Measurements from ENCODE around the gene LDLRAD4.

Gene LDLRAD4

DNA sequence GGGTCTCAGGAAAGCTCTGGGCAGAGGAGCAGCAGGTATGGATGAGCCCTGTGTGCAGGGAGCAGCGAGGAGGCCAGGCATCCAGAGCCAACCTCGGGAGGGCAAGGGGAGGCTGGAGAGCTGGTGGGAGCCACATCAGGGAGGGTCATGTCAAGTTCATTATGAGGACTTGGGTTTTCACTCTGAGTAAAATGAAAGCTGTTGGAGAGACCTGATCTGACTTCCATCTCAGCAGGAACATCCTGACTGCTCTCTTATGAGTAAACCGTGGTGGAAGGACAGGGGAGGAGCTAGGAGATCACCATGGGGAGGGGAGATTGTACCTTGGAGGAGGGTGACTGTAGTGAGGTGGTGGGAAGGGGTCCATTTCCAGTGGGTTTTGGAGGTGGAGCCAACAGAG, 209.8 kb downstream of the LDLRAD4 start:
- DNase-seq (ENCODE audit: low spot score): no peak

DNA sequence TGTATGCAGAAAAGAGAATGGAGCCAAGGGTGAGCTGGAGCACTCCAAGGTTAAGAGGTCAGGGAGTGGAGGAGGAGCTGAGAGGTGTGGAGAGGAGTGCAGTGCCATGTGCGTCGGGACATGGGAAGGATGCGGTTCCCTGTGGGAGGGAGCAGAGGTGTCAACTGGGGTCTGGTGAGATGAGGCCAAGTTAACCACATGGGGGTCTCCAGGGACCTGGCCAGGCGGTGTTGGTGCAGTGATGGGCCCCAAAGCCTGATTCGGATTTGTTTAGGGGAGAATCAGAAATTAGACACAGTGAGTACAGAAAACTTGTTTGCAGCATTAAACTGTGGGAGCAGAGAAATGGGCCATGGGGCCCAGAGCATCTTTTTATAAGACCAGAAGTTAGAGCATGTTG, 210.5 kb downstream of the LDLRAD4 start:
- DNase-seq (ENCODE audit: low spot score): no peak

GRCh38 chr18:13429884-13430510, 211.4 kb downstream of the LDLRAD4 start:
- DNase-seq (ENCODE audit: low spot score): no peak

DNA sequence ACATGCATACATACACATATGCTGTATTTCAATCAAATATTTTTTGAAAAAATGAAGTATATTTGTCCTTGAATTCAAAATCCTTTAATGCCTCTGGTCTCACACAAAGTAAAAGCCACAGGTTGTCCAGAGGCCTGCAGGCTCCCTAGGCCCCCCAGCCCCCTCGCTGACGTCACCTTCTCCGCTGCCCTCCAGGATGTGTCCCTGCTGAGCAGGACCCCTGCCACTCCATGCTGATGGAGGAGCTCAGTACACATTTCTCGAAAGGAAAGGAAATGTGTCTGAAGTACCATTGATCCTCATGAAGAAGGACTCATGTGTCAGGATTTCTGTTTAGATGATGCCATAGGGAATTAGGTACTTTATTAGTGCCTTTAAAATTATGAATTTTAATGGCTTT, 212.1 kb downstream of the LDLRAD4 start:
- no peak for DNase-seq (ENCODE audit: low spot score)

DNA sequence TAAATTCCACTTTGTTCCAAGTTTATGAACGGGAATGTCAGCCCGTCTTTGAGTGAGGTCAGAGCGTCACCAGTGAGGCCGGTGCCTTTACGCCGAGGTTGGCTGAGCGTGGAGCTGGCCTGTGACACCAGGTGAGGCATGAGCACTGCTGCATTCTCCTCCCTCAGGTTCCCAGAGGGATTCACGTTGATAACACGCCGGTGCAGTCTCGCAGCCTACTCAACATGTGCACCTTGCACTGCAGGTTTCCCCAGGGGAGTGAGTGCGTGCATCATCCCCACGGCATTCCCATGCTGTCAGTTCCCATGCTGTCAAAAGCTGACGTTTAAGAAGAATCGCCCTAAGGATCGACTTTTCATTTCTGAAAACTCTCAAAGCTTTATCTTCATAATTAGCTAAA, 213.3 kb downstream of the LDLRAD4 start:
- no peak for DNase-seq (ENCODE audit: low spot score)

- DNase-seq (ENCODE audit: low spot score): no peak
Observed at GRCh38 chr18:13433125-13433524, 214.6 kb downstream of the LDLRAD4 start.

DNA sequence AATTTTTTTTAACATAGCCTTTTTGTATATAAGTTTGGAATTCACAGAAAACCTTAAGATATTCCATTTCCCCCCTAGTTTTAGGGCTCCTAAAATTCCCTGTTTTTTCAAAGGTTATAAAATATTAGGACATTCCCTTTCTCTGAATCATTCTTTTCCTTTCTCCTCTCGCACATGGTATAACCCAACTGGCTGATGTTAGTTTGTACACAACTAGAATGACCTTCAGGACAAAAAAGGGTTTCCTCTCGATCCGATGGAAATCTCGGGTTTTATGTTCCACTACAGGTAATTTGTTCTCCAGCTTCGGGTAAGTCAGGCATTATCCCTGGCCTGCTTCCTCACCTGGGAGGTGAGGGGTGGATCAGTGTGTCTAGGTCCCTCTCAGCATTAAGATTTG, 215.1 kb downstream of the LDLRAD4 start:
- DNase-seq (ENCODE audit: low spot score): no peak

GRCh38 chr18:13434854-13435253, 216.3 kb downstream of the LDLRAD4 start:
- no peak for DNase-seq (ENCODE audit: low spot score)

GRCh38 chr18:13435586-13436333, 217.2 kb downstream of the LDLRAD4 start:
- no peak for DNase-seq (ENCODE audit: low spot score)

DNA sequence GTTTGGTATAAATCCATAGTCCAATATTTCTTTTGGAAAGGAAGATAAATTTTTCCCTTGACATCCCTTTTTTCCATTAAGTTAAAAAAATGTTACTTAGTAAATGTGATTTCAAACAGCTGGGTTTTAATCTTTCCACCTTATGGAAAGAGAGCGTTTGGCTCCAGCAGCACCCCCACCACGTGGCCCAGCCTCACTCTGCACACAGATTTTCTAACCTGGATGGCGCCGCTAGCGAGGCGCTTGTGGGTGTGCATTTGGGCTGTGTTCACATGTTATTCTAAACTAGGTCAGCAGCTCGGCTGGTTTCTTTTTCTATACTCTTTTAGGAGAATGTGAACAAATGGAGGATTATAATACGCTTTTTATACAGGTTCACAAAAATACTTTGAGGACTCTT, 218.0 kb downstream of the LDLRAD4 start:
- no peak for DNase-seq (ENCODE audit: low spot score)

DNA sequence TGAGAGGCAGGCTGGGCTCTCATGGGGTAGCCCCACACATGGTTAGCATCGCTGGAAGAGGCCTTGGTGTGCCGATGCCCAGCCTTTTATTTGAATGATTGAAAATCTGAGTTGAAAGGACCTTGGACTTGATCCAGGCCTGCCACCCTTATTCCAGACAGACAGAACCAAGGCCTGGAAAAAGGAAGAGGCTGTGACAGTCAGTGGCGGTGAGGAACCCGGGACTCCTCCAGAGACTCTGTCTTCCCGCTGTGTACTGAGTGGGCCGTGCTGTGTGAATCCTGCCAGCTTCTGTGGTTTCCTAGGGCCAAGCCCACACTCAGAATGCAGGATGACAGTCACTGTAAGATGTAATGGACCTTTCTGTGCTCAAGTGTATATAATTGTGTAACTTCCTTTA, 218.5 kb downstream of the LDLRAD4 start:
- DNase-seq (ENCODE audit: low spot score): no peak

DNA sequence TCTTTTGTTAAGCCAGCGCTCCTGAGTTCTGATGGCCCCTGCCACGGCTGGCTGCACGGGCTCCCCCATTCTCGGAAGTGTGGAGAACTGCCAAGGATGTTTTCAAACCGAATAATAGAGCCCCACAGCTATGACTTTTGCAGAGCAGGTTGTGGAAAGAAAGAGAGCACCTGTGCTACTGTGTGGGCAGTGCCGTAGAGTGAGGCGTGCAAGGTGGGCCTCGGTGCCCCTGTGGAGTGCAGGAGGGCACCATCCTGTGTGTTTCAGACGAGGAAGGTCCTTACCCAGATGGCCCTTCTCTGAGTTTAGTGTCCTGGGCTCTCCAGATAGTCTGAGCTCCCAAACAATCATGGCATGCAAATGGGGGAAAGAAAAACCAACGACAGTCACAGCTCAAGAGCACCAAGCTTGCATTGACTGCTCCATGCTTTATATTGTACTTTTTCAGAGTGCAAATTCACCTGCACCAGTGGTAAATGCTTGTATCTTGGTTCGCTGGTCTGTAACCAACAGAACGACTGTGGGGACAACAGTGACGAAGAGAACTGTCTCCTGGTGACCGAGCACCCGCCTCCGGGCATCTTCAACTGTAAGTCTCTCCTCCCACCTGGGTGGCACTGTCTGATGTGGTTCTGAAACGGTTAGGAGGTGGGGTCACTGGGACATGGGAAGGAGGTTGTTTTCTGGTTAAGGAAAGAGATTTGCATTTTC, 219.4 kb downstream of the LDLRAD4 start:
- DNase-seq (ENCODE audit: low spot score): no peak

DNA sequence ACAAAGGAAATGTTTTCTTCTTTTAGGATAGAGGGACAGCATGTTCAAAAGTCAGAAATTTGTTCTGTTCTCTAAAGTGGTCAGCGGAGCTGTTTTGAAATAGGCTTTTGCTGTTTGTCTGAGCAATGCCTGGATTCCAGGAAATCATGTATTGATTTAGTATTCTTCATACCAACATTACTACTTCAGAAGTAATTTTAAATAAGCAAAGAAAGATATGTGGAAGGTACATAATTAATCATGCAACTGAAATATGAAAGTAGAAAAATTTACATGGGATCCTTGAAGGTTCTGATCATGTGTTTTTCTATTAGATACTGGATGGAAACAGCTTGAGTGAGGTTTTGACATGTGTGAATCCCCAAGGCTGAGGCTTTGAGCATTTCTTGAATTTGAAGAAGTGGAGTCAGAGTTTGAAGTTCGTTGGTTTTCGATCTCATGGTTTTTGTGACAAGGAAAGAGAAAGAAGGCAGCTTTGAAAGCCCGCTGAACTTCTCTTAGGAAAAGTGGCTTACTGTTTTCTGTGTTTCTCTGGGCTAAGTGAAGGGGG, 220.0 kb downstream of the LDLRAD4 start:
- DNase-seq (ENCODE audit: low spot score): no peak

- DNase-seq (ENCODE audit: low spot score): no peak
Observed at GRCh38 chr18:13439461-13439860, 220.9 kb downstream of the LDLRAD4 start.

GRCh38 chr18:13440277-13441248, 222.0 kb downstream of the LDLRAD4 start:
- DNase-seq (ENCODE audit: low spot score): no peak

- no peak for DNase-seq (ENCODE audit: low spot score)
Observed at GRCh38 chr18:13441736-13442135, 223.2 kb downstream of the LDLRAD4 start.

DNA sequence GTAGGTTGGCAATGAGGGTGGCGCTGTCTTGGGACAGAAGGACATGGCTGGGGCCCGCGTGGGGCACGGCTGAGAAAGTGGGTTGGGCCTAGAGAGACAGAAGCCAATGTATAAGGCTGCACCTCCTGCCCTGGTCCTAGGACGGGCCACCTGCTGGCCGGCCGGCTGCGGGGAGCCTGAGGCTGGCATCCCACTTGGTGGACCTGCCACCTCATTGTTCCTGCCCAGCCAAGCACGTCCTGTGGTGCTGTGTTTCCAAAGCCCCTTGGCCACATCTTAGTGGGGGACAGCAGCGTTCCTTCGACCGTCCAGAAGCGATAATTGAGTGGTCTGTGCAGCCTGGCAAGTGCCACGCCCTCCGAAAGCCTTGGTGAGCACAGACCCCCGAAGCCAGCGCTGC, 223.9 kb downstream of the LDLRAD4 start:
- no peak for DNase-seq (ENCODE audit: low spot score)

DNA sequence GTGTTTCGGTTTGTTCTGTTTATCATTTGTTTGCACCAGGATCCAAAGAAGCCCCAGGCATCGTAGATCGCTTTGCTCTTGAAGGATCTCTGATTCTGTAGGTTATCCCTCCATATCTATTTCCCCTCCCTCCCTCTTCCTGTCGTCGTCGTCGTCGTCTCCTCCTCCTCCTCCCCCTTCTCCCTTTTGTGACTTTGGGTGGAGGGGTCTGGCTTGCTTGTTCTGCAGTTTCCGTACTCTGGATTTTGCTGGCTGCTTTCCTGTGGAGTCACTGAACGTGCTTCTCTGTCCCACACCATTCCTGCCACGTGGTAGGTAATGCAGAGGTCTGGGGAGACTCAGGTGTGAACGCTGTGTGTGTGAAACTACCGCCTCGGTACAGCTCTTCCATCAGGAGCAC, 225.0 kb downstream of the LDLRAD4 start:
- no peak for DNase-seq (ENCODE audit: low spot score)

DNA sequence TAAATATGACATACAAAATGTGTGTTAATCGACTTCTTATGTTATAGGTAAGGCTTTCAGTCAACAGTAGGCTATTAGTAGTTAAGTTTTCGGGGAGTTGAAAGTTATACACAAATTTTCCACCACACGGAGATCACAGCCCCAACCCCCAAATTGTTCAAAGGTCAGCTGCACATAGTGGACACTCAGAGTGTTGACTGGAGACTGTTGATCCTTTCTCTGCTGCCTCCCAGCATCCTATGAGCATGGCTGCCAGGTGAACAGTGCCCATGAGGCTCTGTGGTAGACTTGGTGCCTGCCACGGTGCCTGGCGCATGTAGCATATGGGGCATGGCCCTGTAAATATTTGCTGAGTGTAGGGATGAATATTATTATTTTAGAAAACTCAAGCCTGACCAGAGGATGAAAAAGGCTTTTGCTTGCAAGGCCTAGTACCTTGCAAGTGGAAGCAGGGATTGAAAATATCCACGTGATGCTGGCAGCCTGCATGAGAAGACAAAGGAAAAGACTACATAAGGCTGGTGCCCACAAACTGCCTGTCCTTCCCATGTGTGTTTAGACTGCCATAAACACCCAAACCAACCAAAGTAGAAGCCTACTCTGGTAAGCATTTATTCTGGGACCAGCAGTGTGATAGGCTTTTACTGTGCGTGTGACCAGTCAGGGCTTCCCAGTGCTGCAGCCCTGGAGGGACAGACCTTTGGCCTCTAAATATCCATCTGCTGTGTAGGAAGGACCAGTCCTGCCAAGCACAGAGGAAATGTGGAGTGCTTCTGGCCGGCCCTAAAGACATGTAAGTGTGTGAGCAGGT, 226.1 kb downstream of the LDLRAD4 start:
- no peak for DNase-seq (ENCODE audit: low spot score)

- no peak for DNase-seq (ENCODE audit: low spot score)
Observed at GRCh38 chr18:13445241-13445897, 226.8 kb downstream of the LDLRAD4 start.
